Measurements from ENCODE around the gene FZD2.

Gene FZD2

GRCh38 chr17:44595216-44595775 is 38.0 kb downstream of the FZD2 start:
- DNase-seq (ENCODE audit: low read depth, low spot score) = no peak
- ChIA-PET POLR2A (no interaction called here), CTCF (interaction anchor here (0.6 to 2.1 kb wide), 3 partner anchors 10 to 62 kb away, joined by 3 to 7 read pairs (median 3); no protein-coding TSS in a partner anchor)
- TF ChIP-seq CTCF (IDR thresholded peaks at IDR 0.05; ENCODE audit: insufficient read depth, low read length, missing control alignments) = no peak
- H3K4me3 ChIP-seq (ENCODE audit: low read depth, low read length) = no peak overlapping the region

- H3K4me3 ChIP-seq (ENCODE audit: low read depth, low read length) = no peak overlapping the region
- DNase-seq (ENCODE audit: low read depth, low spot score) = no peak
- no peak for TF ChIP-seq CTCF (IDR thresholded peaks at IDR 0.05; ENCODE audit: insufficient read depth, low read length, missing control alignments)
- ChIA-PET POLR2A (interaction anchor here (1.6 kb wide), 1 partner anchor 11 kb away, joined by 4 read pairs; no protein-coding TSS in a partner anchor), CTCF (interaction anchor here (4.3 kb wide), 1 partner anchor 12 kb away, joined by 10 read pairs; no protein-coding TSS in a partner anchor)
Measured at GRCh38 chr17:44598329-44598728, 41.0 kb downstream of the FZD2 start.

- POLR2A ChIA-PET = interaction anchor here (1.6 kb wide), 1 partner anchor 12 kb away, joined by 4 read pairs; no protein-coding TSS in a partner anchor
- no peak for TF ChIP-seq CTCF (IDR thresholded peaks at IDR 0.05; ENCODE audit: insufficient read depth, low read length, missing control alignments)
- H3K4me3 ChIP-seq (ENCODE audit: low read depth, low read length) = no peak overlapping the region
- no peak for DNase-seq (ENCODE audit: low read depth, low spot score)
- CTCF ChIA-PET = interaction anchor here (1.4 to 4.3 kb wide), 3 partner anchors 12 to 65 kb away, joined by 4 to 10 read pairs (median 4); no protein-coding TSS in a partner anchor
Measured at GRCh38 chr17:44598932-44599297, 41.6 kb downstream of the FZD2 start.

- ChIA-PET POLR2A (interaction anchor here (1.6 kb wide), 1 partner anchor 12 kb away, joined by 4 read pairs; no protein-coding TSS in a partner anchor), CTCF (interaction anchor here (1.4 to 4.3 kb wide), 3 partner anchors 11 to 66 kb away, joined by 4 to 10 read pairs (median 4); no protein-coding TSS in a partner anchor)
- no peak for TF ChIP-seq CTCF (IDR thresholded peaks at IDR 0.05; ENCODE audit: insufficient read depth, low read length, missing control alignments)
- DNase-seq (ENCODE audit: low read depth, low spot score) = peak; percentile 38
- no peak overlapping the region for H3K4me3 ChIP-seq (ENCODE audit: low read depth, low read length)
Measured at GRCh38 chr17:44599298-44600175, 42.3 kb downstream of the FZD2 start.

- ChIA-PET CTCF (interaction anchor here (1.5 to 4.3 kb wide), 3 partner anchors 9 to 71 kb away, joined by 4 to 10 read pairs (median 5); no protein-coding TSS in a partner anchor), POLR2A (no interaction called here)
- no peak overlapping the region for H3K4me3 ChIP-seq (ENCODE audit: low read depth, low read length)
- DNase-seq (ENCODE audit: low read depth, low spot score) = no peak
- TF ChIP-seq CTCF (IDR thresholded peaks at IDR 0.05; ENCODE audit: insufficient read depth, low read length, missing control alignments) = no peak
Measured at GRCh38 chr17:44601539-44601938, 44.3 kb downstream of the FZD2 start.

GRCh38 chr17:44601973-44602372 is 44.7 kb downstream of the FZD2 start:
- no peak for TF ChIP-seq CTCF (IDR thresholded peaks at IDR 0.05; ENCODE audit: insufficient read depth, low read length, missing control alignments)
- POLR2A ChIA-PET = no interaction called here

More at GRCh38 chr17:44601973-44602372, 44.7 kb downstream of the FZD2 start:
- CTCF ChIA-PET = interaction anchor here (1.5 to 4.3 kb wide), 3 partner anchors 9 to 71 kb away, joined by 4 to 10 read pairs (median 5); no protein-coding TSS in a partner anchor
- no peak for DNase-seq (ENCODE audit: low read depth, low spot score)
- H3K4me3 ChIP-seq (ENCODE audit: low read depth, low read length) = no peak overlapping the region
